NCI-H2081 treated with DMSO at 0.1 percent for 48 hours (cell line): Measurements from ENCODE around the gene PURA.
"Not testable (repeated sequence)": the region's sequence is repeated elsewhere in the genome, so short reads cannot be mapped to it uniquely, and the experiment has no call there.

Experiments
- DNase-seq: peaks from one replicate; lab custom pipeline; 2025; lab: John Stamatoyannopoulos, UW

Gene PURA

GRCh38 chr5:140135127-140135526 is 21.2 kb downstream of the PURA start:
- no peak for DNase-seq

DNA sequence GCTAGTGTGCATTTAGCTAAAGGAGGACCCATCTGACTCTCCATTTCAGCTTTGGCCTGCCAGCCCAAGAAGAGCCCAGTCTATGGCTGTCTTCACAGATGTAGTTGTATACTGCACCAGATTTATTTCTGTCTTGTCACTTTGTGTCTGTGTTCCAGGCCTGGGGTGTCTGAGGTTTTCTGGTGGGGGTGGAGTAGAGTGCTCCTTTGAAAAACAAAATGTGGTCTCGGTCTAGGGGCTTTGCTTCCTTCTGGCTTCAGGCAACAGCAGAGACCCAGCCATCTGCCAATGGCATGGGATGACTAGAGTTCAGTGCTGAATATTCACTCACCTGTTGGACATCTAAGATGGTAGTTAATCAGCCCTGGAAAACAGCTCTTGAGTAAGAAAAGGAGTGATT is 22.7 kb downstream of the PURA start:
- no peak for DNase-seq

- DNase-seq, result no peak
Measured at GRCh38 chr5:140140435-140140834, 26.5 kb downstream of the PURA start.

DNA sequence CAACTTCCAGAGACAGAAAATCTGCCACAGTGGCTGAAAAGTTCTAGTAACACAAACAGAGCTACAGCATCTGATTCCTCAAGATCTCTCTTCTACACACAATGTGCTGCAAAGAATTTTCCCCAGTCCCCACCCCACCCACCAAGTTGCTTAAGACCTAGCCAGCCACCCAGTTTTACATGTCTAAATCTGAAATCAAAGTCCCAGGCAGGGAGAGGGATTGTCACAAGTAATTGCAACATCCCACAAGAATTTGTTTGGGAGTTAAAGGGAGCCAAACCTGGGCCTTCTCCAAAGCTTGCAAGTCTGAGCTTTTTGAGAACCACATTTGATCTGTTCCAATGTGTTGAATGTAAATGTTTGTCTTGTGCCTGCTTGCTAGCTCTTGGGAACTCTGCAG is 27.3 kb downstream of the PURA start:
- DNase-seq, result no peak

DNA sequence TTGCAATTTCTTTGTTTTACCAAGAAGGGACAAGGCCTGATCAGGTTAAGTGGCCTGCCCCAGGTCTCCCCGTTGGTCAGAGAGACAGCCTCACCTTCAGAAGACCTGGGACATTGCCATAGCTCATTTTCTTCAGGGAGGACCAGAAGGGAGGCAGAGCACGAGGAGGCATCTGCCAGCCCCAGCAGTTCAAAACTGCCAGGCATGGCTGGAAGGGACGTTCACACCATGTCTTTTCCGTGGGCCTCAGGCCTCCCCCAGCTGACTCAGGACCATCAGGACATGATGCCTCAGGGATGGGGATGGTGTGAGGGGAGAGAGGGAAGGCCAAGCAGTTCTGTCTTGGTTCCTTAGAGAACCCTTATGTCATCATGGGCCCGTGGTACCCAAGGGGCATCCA is 28.3 kb downstream of the PURA start:
- DNase-seq, result no peak

DNA sequence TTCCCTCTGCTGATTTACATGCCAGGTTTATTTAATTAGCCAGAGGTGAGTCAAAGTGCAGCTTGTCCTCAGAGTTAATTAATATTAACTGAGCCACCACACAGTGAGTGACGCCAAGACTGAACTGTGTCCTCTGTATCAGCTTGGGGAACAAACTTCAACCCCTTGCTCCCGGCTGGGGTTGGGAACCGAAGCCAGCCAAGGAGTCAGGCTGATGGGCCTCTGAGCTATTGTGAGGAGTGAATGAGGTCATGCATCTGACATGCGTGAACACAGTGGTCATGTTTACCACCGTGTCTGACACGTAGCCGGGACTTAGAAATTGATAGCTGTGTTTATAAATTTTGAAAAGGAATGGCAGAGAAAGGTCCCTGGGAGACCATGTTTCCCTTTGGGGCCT is 28.9 kb downstream of the PURA start:
- DNase-seq, result no peak

- DNase-seq, result no peak
Measured at GRCh38 chr5:140143521-140144258, 29.8 kb downstream of the PURA start.

DNA sequence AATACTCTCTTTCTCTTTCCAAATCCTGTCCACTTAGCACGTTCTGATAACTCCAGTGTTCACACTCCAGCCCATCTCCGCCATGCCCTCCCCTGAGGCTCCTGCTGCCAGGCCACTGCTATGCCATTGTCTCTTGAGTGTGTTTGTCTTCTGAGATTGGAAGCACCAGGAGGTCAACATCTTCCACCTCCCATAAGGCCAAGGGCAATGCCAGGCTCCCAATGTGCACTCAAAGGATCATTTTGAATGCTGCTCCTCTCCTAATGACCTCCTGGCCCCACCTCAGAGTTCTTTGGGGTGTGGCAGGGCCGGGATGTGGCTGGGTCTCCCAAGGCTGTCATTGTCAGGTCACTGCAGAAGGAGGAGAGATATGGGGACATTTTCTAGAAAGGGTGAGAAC is 31.3 kb downstream of the PURA start:
- DNase-seq, result no peak

DNA sequence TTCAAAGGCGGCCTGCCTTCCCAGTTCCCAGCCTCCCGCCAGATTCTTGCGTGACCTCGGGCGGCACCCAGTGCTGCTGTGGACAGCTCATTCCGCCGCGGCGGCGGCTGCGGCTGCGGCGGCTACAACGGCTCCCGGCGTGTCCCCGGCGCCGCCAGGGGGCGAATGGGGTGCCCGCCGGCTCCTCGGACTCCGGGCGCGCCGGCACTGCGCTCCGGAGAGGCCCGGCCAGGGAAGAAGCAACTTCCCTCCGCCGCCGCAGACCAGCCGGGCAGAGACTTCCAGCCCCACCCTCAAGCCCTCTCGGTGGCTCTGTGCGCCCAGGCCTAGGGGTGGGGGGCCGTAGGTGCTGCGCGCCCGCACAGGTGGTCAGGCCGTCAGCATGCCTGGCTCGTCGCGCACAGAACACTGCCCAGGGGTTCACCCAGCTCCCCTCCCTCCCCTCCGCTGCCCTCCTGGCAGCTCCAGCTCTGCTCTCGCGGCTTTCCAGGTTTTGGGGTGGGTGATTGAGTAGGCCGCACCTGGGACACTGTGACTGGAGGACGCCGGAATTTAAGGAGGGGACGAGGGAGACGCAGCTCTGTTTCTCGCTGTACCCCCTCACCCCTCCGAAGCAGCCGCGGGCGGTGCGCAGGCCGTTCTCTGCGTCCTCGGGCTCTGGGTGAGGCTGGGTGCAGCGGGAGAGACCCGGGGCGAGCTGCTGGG is 32.1 kb downstream of the PURA start:
- no peak for DNase-seq

- DNase-seq, result no peak
Measured at GRCh38 chr5:140146523-140146842, 32.6 kb downstream of the PURA start.

GRCh38 chr5:140147460-140147859 is 33.6 kb downstream of the PURA start:
- DNase-seq, result no peak

DNA sequence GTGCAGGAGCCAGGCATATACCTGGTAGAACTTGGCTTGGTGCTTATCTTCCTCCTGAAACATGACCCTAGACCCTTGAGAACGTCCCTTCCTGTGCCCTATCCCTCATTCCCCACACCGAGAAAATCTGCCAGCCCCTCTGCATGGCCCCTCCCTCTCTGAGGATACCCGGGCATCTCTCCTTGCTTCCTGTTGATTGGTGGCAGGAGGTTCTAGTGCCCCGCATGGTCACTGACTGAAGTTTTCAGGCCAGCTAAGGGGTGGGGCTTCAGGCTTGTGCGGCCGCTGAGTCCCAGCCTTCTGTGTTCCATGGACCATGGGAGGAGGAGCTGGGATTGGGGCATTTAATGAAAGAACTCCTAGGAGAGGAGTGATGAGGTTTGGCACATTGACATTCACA is 34.6 kb downstream of the PURA start:
- DNase-seq, result no peak

DNA sequence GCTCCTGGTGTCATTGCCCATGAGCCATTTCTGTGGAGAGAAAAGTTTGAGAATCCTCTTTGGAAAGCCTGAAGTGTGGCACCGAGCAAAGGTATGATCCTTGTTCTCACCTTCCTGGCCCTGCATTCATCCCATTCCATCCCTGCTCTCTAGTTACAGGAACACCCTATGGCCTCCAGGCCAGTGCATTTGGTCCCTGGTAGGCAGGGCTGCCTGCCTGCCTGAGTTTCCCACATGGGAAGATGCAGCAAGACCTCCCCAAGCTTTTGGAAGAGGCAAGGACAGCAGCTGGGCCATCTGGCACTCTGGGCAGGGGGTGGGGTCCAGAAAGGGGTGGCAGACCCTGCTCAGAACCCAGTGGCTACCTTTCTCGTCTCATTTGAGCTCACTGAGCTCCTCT is 36.3 kb downstream of the PURA start:
- DNase-seq, result no peak

DNA sequence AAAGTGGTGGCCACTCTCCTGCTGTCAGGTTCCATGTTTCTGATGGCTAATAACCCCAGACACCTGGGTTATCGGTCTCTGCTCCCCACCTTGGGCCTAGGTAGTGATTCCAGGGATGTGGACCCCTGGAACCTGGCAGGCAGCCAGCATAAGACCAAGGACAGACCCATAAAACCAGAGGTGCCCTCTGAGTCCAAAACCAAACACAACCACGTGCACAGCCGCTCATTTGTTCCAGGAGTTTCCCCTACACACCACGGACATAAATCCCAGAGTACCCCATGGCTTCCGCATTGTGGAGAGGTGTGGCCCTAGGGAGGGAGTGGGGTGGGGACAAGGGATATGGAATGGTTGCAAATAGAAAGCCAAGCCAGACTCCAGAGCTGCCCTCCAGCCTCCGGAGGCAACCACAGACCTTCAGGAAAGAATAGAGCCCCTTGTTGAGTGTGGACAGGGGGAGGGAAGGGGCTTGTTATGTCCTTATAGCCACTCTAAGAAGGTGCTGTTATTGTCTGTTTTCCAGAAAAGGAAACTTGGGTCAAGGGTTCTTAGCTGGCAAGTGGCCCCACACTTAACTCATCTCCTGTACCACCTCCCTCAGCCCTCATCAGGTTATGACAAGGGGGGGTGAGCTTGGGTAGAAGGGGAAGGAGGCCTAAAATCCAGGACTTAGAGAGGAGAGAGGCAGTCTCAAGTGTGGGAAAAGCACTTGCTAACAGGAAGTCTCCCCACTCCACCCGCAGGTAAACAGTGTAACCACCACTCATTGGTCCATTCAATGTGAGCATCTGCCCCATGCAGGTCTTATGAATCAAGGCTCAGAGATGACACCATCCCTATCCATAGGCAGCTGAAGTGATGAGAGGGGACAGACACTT is 37.5 kb downstream of the PURA start:
- no peak for DNase-seq

- DNase-seq, result no peak
Measured at GRCh38 chr5:140152022-140152999, 38.4 kb downstream of the PURA start.

- no peak for DNase-seq
Measured at GRCh38 chr5:140153255-140153654, 39.3 kb downstream of the PURA start.

- DNase-seq, result no peak
Measured at GRCh38 chr5:140153905-140154304, 40.0 kb downstream of the PURA start.

DNA sequence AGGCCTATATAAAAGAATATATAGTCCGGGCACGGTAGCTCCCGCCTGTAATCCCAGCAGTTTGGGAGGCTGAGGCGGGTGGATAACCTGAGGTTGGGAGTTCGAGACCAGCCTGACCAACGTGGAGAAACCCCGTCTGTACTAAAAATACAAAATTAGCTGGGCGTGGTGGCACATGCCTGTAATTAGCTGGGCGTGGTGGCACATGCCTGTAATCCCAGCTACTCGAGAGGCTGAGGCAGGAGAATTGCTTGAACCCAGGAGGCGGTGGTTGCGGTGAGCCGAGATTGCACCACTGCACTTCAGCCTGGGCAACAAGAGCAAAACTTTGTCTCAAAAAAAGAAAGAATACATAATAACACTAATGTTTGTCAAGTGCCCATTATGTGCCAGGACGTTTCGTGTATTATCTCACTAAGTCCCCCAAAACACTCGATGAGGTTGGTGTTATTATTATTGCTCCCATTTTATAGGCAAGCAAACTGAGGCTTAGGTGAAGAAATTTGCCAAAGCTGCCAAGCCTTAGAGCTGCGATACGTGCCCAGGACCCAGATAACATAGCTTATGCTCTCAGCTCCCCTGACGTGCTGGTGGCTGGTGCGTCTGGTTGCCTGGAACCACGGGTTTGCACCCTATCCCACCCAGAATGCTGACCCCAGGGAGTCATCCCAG is 40.9 kb downstream of the PURA start:
- DNase-seq, result not testable (repeated sequence)

- peak; percentile 15 for DNase-seq
Measured at GRCh38 chr5:140157032-140157781, 43.3 kb downstream of the PURA start.
